GM19238 (cell line): Measurements from ENCODE around the gene CDH2.

Experiments used
- DNase-seq: peaks from one replicate; pipeline ENCODE4 v3.0.0; 2011; ENCODE audit warnings: low spot score; ENCODE audit not compliant: insufficient read length

Gene CDH2

GRCh38 chr18:28045176-28045810 lies 131.6 kb downstream of the CDH2 start:
- no peak for DNase-seq

- no peak for DNase-seq
Observed at GRCh38 chr18:28044036-28044435, 132.9 kb downstream of the CDH2 start.

GRCh38 chr18:28043631-28044030 lies 133.3 kb downstream of the CDH2 start:
- no peak for DNase-seq

- DNase-seq = no peak
Observed at GRCh38 chr18:28041366-28041765, 135.6 kb downstream of the CDH2 start.

GRCh38 chr18:28040716-28041115 lies 136.2 kb downstream of the CDH2 start:
- no peak for DNase-seq

GRCh38 chr18:28040211-28040610 lies 136.7 kb downstream of the CDH2 start:
- no peak for DNase-seq

- no peak for DNase-seq
Observed at GRCh38 chr18:28039691-28040090, 137.2 kb downstream of the CDH2 start.

- DNase-seq = no peak
Observed at GRCh38 chr18:28039078-28039477, 137.9 kb downstream of the CDH2 start.

- DNase-seq = no peak
Observed at GRCh38 chr18:28036488-28036887, 140.4 kb downstream of the CDH2 start.

GRCh38 chr18:28034567-28034966 lies 142.4 kb downstream of the CDH2 start:
- DNase-seq = no peak

- DNase-seq = no peak
Observed at GRCh38 chr18:28032177-28032576, 144.8 kb downstream of the CDH2 start.

- DNase-seq = no peak
Observed at GRCh38 chr18:28030458-28030857, 146.5 kb downstream of the CDH2 start.

- DNase-seq = no peak
Observed at GRCh38 chr18:28027755-28028154, 149.2 kb downstream of the CDH2 start.

GRCh38 chr18:28019425-28020108 lies 157.4 kb downstream of the CDH2 start:
- no peak for DNase-seq

GRCh38 chr18:28018351-28018750 lies 158.6 kb downstream of the CDH2 start:
- no peak for DNase-seq

GRCh38 chr18:28015671-28016070 lies 161.3 kb downstream of the CDH2 start:
- DNase-seq = no peak

GRCh38 chr18:28013066-28013465 lies 163.9 kb downstream of the CDH2 start:
- DNase-seq = no peak

- no peak for DNase-seq
Observed at GRCh38 chr18:28012336-28012735, 164.6 kb downstream of the CDH2 start.

GRCh38 chr18:28009589-28009988 lies 167.3 kb downstream of the CDH2 start:
- no peak for DNase-seq

- no peak for DNase-seq
Observed at GRCh38 chr18:28007841-28008240, 169.1 kb downstream of the CDH2 start.

- DNase-seq = no peak
Observed at GRCh38 chr18:28005164-28005563, 171.8 kb downstream of the CDH2 start.

- no peak for DNase-seq
Observed at GRCh38 chr18:28004606-28005005, 172.3 kb downstream of the CDH2 start.

GRCh38 chr18:28003451-28003850 lies 173.5 kb downstream of the CDH2 start:
- DNase-seq = no peak
